Fibroblast of pulmonary artery (primary cell): Measurements from ENCODE around the gene PCK1.

Experiments used
- DNase-seq: peaks from one replicate; pipeline ENCODE4 v3.0.0-alpha.2; 2010; ENCODE audit warnings: low read depth
- H3K4me3 ChIP-seq: replicated peaks from 2 replicates; pipeline ENCODE4 v1.5.1; 2011; ENCODE audit warnings: low read depth, mild to moderate bottlenecking, control low read depth, low read length, moderate library complexity
- CTCF ChIP-seq: IDR thresholded peaks from 2 replicates; pipeline ENCODE4 v1.5.1; 2011; ENCODE audit warnings: mild to moderate bottlenecking, control low read depth, low read length, inconsistent platforms; ENCODE audit errors: missing control alignments

PCK1 gene

GRCh38 chr20:57582432-57583288 is 21.8 kb downstream of the PCK1 start:
- peak; percentile 35 for TF ChIP-seq CTCF
- DNase-seq: peak; percentile 34
- no peak overlapping the region for H3K4me3 ChIP-seq

- no peak for DNase-seq
- no peak for TF ChIP-seq CTCF
- no peak overlapping the region for H3K4me3 ChIP-seq
Measured at GRCh38 chr20:57583289-57584257, 22.7 kb downstream of the PCK1 start.

GRCh38 chr20:57584768-57585461 is 24.0 kb downstream of the PCK1 start:
- DNase-seq: no peak
- no peak overlapping the region for H3K4me3 ChIP-seq
- no peak for TF ChIP-seq CTCF

- no peak for TF ChIP-seq CTCF
- no peak overlapping the region for H3K4me3 ChIP-seq
- DNase-seq: no peak
Measured at GRCh38 chr20:57585466-57586213, 24.7 kb downstream of the PCK1 start.

GRCh38 chr20:57586370-57586793 is 25.5 kb downstream of the PCK1 start:
- no peak for TF ChIP-seq CTCF
- no peak for DNase-seq
- no peak overlapping the region for H3K4me3 ChIP-seq

GRCh38 chr20:57586943-57587277 is 26.0 kb downstream of the PCK1 start:
- no peak for TF ChIP-seq CTCF
- H3K4me3 ChIP-seq: no peak overlapping the region
- no peak for DNase-seq
